ENCODE results near the gene FARP1. TPM values are rescaled to one million over a fixed set of nuclear protein-coding genes. Genes with fewer than 3 reads are reported as not detected.

Gene FARP1
- total RNA-seq, 1 experiment from 2014 or later, result not detected

GRCh38 chr13:98103531-98103930 is 39.4 kb upstream of the FARP1 start:
- Histone ChIP-seq H3K4me1 (ENCODE audit: low read length) (no peaks in the 10 kb centered on the region), H2AFZ (ENCODE audit: low read length) (no peak overlapping the region), H3K4me3 (ENCODE audit: low read length) (no peak overlapping the region), H3K9ac (ENCODE audit: low read length) (no peak overlapping the region), H3K79me2 (ENCODE audit: low read length) (no peaks in the 10 kb centered on the region), H3K36me3 (ENCODE audit: insufficient read depth, low read length) (no peaks in the 10 kb centered on the region), H3K9me3 (ENCODE audit: low read length) (no peaks in the 10 kb centered on the region), H3K27me3 (ENCODE audit: low read length) (no peaks in the 10 kb centered on the region), H3K27ac (ENCODE audit: low read length) (no peak overlapping the region), H3K4me2 (ENCODE audit: low read depth, low read length, poor library complexity, severe bottlenecking) (no peak overlapping the region), H3K9me2 (replicated peaks; ENCODE audit: insufficient read depth, low read length) (0 out of 2 replicates have a peak, but pooled peaks cover 2% of the 10 kb centered on the region), H4K20me1 (ENCODE audit: insufficient read depth, low read depth, low read length) (no peaks in the 10 kb centered on the region)
- no peak for DNase-seq

- H3K27me3 ChIP-seq (ENCODE audit: low read length), result no peaks in the 10 kb centered on the region
- 0 out of 2 replicates have a peak, but pooled peaks cover 2% of the 10 kb centered on the region for H3K9me2 ChIP-seq (replicated peaks; ENCODE audit: insufficient read depth, low read length)
- H3K4me2 ChIP-seq (ENCODE audit: low read depth, low read length, poor library complexity, severe bottlenecking), result no peak overlapping the region
- no peak overlapping the region for H2AFZ ChIP-seq (ENCODE audit: low read length)
- no peak overlapping the region for H3K9ac ChIP-seq (ENCODE audit: low read length)
- H3K4me1 ChIP-seq (ENCODE audit: low read length), result no peaks in the 10 kb centered on the region
- H3K9me3 ChIP-seq (ENCODE audit: low read length), result no peaks in the 10 kb centered on the region
- DNase-seq, result no peak
- H3K79me2 ChIP-seq (ENCODE audit: low read length), result no peaks in the 10 kb centered on the region
- H3K36me3 ChIP-seq (ENCODE audit: insufficient read depth, low read length), result no peaks in the 10 kb centered on the region
- H3K27ac ChIP-seq (ENCODE audit: low read length), result no peak overlapping the region
- H3K4me3 ChIP-seq (ENCODE audit: low read length), result no peak overlapping the region
- H4K20me1 ChIP-seq (ENCODE audit: insufficient read depth, low read depth, low read length), result no peaks in the 10 kb centered on the region
Observed at GRCh38 chr13:98103942-98104880, 38.7 kb upstream of the FARP1 start.

GRCh38 chr13:98105929-98106336 is 37.0 kb upstream of the FARP1 start:
- H3K36me3 ChIP-seq (ENCODE audit: insufficient read depth, low read length), result no peaks in the 10 kb centered on the region
- H3K4me2 ChIP-seq (ENCODE audit: low read depth, low read length, poor library complexity, severe bottlenecking), result no peak overlapping the region
- DNase-seq, result no peak
- no peaks in the 10 kb centered on the region for H4K20me1 ChIP-seq (ENCODE audit: insufficient read depth, low read depth, low read length)
- no peaks in the 10 kb centered on the region for H3K27me3 ChIP-seq (ENCODE audit: low read length)
- H3K9me3 ChIP-seq (ENCODE audit: low read length), result no peaks in the 10 kb centered on the region
- H3K4me1 ChIP-seq (ENCODE audit: low read length), result no peaks in the 10 kb centered on the region
- no peak overlapping the region; the same call in 1 of the 2 replicates for H2AFZ ChIP-seq (ENCODE audit: low read length)
- no peak overlapping the region for H3K27ac ChIP-seq (ENCODE audit: low read length)
- H3K79me2 ChIP-seq (ENCODE audit: low read length), result no peaks in the 10 kb centered on the region
- H3K4me3 ChIP-seq (ENCODE audit: low read length), result no peak overlapping the region
- H3K9me2 ChIP-seq (replicated peaks; ENCODE audit: insufficient read depth, low read length), result 0 out of 2 replicates have a peak, but pooled peaks cover 2% of the 10 kb centered on the region
- H3K9ac ChIP-seq (ENCODE audit: low read length), result no peak overlapping the region

- H3K9me3 ChIP-seq (ENCODE audit: low read length), result no peaks in the 10 kb centered on the region
- no peaks in the 10 kb centered on the region for H3K79me2 ChIP-seq (ENCODE audit: low read length)
- no peak overlapping the region for H2AFZ ChIP-seq (ENCODE audit: low read length)
- no peak for DNase-seq
- no peak overlapping the region for H3K9ac ChIP-seq (ENCODE audit: low read length)
- H3K4me1 ChIP-seq (ENCODE audit: low read length), result no peaks in the 10 kb centered on the region
- H3K4me3 ChIP-seq (ENCODE audit: low read length), result no peak overlapping the region
- no peaks in the 10 kb centered on the region for H3K36me3 ChIP-seq (ENCODE audit: insufficient read depth, low read length)
- H3K4me2 ChIP-seq (ENCODE audit: low read depth, low read length, poor library complexity, severe bottlenecking), result no peak overlapping the region
- H3K9me2 ChIP-seq (replicated peaks; ENCODE audit: insufficient read depth, low read length), result 0 out of 2 replicates have a peak, but pooled peaks cover 2% of the 10 kb centered on the region
- H3K27me3 ChIP-seq (ENCODE audit: low read length), result no peaks in the 10 kb centered on the region
- H4K20me1 ChIP-seq (ENCODE audit: insufficient read depth, low read depth, low read length), result no peaks in the 10 kb centered on the region
- H3K27ac ChIP-seq (ENCODE audit: low read length), result no peak overlapping the region
Observed at GRCh38 chr13:98108341-98108740, 34.6 kb upstream of the FARP1 start.

GRCh38 chr13:98109226-98109853 is 33.6 kb upstream of the FARP1 start:
- H3K9ac ChIP-seq (ENCODE audit: low read length), result no peak overlapping the region
- H3K79me2 ChIP-seq (ENCODE audit: low read length), result no peaks in the 10 kb centered on the region
- H4K20me1 ChIP-seq (ENCODE audit: insufficient read depth, low read depth, low read length), result no peaks in the 10 kb centered on the region
- no peaks in the 10 kb centered on the region for H3K9me3 ChIP-seq (ENCODE audit: low read length)
- H3K4me1 ChIP-seq (ENCODE audit: low read length), result no peaks in the 10 kb centered on the region
- no peak overlapping the region for H2AFZ ChIP-seq (ENCODE audit: low read length)
- H3K4me2 ChIP-seq (ENCODE audit: low read depth, low read length, poor library complexity, severe bottlenecking), result no peak overlapping the region
- H3K36me3 ChIP-seq (ENCODE audit: insufficient read depth, low read length), result no peaks in the 10 kb centered on the region
- no peaks in the 10 kb centered on the region for H3K27me3 ChIP-seq (ENCODE audit: low read length)
- DNase-seq, result no peak
- 0 out of 2 replicates have a peak, but pooled peaks cover 2% of the 10 kb centered on the region for H3K9me2 ChIP-seq (replicated peaks; ENCODE audit: insufficient read depth, low read length)
- H3K27ac ChIP-seq (ENCODE audit: low read length), result no peak overlapping the region
- no peak overlapping the region for H3K4me3 ChIP-seq (ENCODE audit: low read length)

- H3K79me2 ChIP-seq (ENCODE audit: low read length), result no peaks in the 10 kb centered on the region
- no peaks in the 10 kb centered on the region for H3K9me2 ChIP-seq (replicated peaks; ENCODE audit: insufficient read depth, low read length)
- H3K4me1 ChIP-seq (ENCODE audit: low read length), result no peaks in the 10 kb centered on the region
- no peak overlapping the region for H2AFZ ChIP-seq (ENCODE audit: low read length)
- no peak for DNase-seq
- H4K20me1 ChIP-seq (ENCODE audit: insufficient read depth, low read depth, low read length), result no peaks in the 10 kb centered on the region
- H3K9me3 ChIP-seq (ENCODE audit: low read length), result no peaks in the 10 kb centered on the region
- no peak overlapping the region for H3K27ac ChIP-seq (ENCODE audit: low read length)
- H3K4me3 ChIP-seq (ENCODE audit: low read length), result no peak overlapping the region
- no peak overlapping the region for H3K4me2 ChIP-seq (ENCODE audit: low read depth, low read length, poor library complexity, severe bottlenecking)
- H3K27me3 ChIP-seq (ENCODE audit: low read length), result no peaks in the 10 kb centered on the region
- no peaks in the 10 kb centered on the region for H3K36me3 ChIP-seq (ENCODE audit: insufficient read depth, low read length)
- no peak overlapping the region for H3K9ac ChIP-seq (ENCODE audit: low read length)
Observed at GRCh38 chr13:98110749-98111148, 32.1 kb upstream of the FARP1 start.

GRCh38 chr13:98111168-98112098 is 31.5 kb upstream of the FARP1 start:
- Histone ChIP-seq H3K27me3 (ENCODE audit: low read length) (no peaks in the 10 kb centered on the region), H3K9ac (ENCODE audit: low read length) (no peak overlapping the region), H3K9me2 (replicated peaks; ENCODE audit: insufficient read depth, low read length) (no peaks in the 10 kb centered on the region), H3K4me1 (ENCODE audit: low read length) (no peaks in the 10 kb centered on the region), H3K79me2 (ENCODE audit: low read length) (no peaks in the 10 kb centered on the region), H3K9me3 (ENCODE audit: low read length) (no peaks in the 10 kb centered on the region), H3K4me3 (ENCODE audit: low read length) (no peak overlapping the region), H4K20me1 (ENCODE audit: insufficient read depth, low read depth, low read length) (no peaks in the 10 kb centered on the region), H2AFZ (ENCODE audit: low read length) (no peak overlapping the region), H3K4me2 (ENCODE audit: low read depth, low read length, poor library complexity, severe bottlenecking) (no peak overlapping the region), H3K27ac (ENCODE audit: low read length) (no peak overlapping the region), H3K36me3 (ENCODE audit: insufficient read depth, low read length) (no peaks in the 10 kb centered on the region)
- DNase-seq, result no peak
